GM20431 (cell line): ENCODE data around the gene SLC25A21.
"Not testable (repeated sequence)": the region's sequence is repeated elsewhere in the genome, so short reads cannot be mapped to it uniquely, and the experiment has no call there.

Source experiments
- in situ Hi-C: fragments of 300-500 bp; cut with MseI, MboI; formaldehyde crosslinking; loops from one replicate; pipeline ENCODE4 v1.15.0; 2020; ENCODE audit warnings: low sequenced_read_pairs; ENCODE audit not compliant: unreplicated experiment

SLC25A21 gene

GRCh38 chr14:37147310-37147880, 25.0 kb downstream of the SLC25A21 start:
- in situ Hi-C loops = no loop called here

GRCh38 chr14:37146438-37146837, 26.0 kb downstream of the SLC25A21 start:
- in situ Hi-C loops = not testable (repeated sequence)

- in situ Hi-C loops = no loop called here
Measured at GRCh38 chr14:37145395-37145794, 27.0 kb downstream of the SLC25A21 start.

- in situ Hi-C loops = no loop called here
Measured at GRCh38 chr14:37144729-37145363, 27.6 kb downstream of the SLC25A21 start.

- in situ Hi-C loops = no loop called here
Measured at GRCh38 chr14:37143475-37143874, 28.9 kb downstream of the SLC25A21 start.

- in situ Hi-C loops = no loop called here
Measured at GRCh38 chr14:37142835-37143401, 29.5 kb downstream of the SLC25A21 start.

- in situ Hi-C loops = no loop called here
Measured at GRCh38 chr14:37140176-37140575, 32.2 kb downstream of the SLC25A21 start.

GRCh38 chr14:37139710-37140109, 32.7 kb downstream of the SLC25A21 start:
- in situ Hi-C loops = no loop called here

- in situ Hi-C loops = no loop called here
Measured at GRCh38 chr14:37138898-37139297, 33.5 kb downstream of the SLC25A21 start.

- in situ Hi-C loops = no loop called here
Measured at GRCh38 chr14:37133284-37133913, 39.0 kb downstream of the SLC25A21 start.

GRCh38 chr14:37131205-37131604, 41.2 kb downstream of the SLC25A21 start:
- in situ Hi-C loops = no loop called here

GRCh38 chr14:37129047-37129446, 43.4 kb downstream of the SLC25A21 start:
- in situ Hi-C loops = no loop called here

- in situ Hi-C loops = no loop called here
Measured at GRCh38 chr14:37124614-37125013, 47.8 kb downstream of the SLC25A21 start.

GRCh38 chr14:37122919-37123639, 49.3 kb downstream of the SLC25A21 start:
- in situ Hi-C loops = no loop called here

GRCh38 chr14:37122288-37122687, 50.1 kb downstream of the SLC25A21 start:
- in situ Hi-C loops = no loop called here

GRCh38 chr14:37118673-37119366, 53.6 kb downstream of the SLC25A21 start:
- in situ Hi-C loops = no loop called here

GRCh38 chr14:37116933-37117849, 55.2 kb downstream of the SLC25A21 start:
- in situ Hi-C loops = no loop called here

- in situ Hi-C loops = no loop called here
Measured at GRCh38 chr14:37115406-37115805, 57.0 kb downstream of the SLC25A21 start.

GRCh38 chr14:37114559-37114958, 57.8 kb downstream of the SLC25A21 start:
- in situ Hi-C loops = no loop called here
